Measurements from ENCODE around the gene ERCC3. TPM values are rescaled to one million over a fixed set of nuclear protein-coding genes. Genes with fewer than 3 reads are reported as not detected.

Gene ERCC3
- total and polyA plus RNA-seq, 8 donors, result 31.0 to 85.4 (median 74.5) TPM

DNA sequence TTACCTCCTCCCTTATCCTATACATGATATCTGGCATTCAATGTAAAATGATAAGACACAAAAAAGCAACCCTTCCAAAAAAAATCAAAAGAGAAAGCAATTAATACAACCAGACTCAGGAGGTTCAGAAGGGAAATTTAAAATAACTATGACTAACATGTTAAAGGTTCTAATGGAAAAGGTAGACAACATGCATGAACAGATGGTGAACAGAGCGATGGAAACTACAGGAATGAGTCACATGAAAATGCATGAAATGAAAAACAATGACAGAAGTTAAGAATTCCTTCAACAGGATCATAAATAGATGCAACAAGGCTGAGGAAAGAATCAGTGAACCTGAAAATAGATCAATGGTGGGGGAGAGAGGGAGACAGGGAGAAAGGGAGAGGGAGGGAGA lies 26.1 kb upstream of the ERCC3 start:
- H3K27ac ChIP-seq, result no peak overlapping the region
- intact Hi-C loops (cut with DNase I), result no loop called here
- no peak for DNase-seq
- no peaks in the 10 kb centered on the region for H3K9me3 ChIP-seq
- H3K4me1 ChIP-seq, result no peaks in the 10 kb centered on the region
- ATAC-seq, result no peak
- no peaks in the 10 kb centered on the region for H3K27me3 ChIP-seq
- H3K36me3 ChIP-seq, result peaks cover 0 to 98% of the 10 kb centered on the region in 2 donors
- TF ChIP-seq, protein P1, sequence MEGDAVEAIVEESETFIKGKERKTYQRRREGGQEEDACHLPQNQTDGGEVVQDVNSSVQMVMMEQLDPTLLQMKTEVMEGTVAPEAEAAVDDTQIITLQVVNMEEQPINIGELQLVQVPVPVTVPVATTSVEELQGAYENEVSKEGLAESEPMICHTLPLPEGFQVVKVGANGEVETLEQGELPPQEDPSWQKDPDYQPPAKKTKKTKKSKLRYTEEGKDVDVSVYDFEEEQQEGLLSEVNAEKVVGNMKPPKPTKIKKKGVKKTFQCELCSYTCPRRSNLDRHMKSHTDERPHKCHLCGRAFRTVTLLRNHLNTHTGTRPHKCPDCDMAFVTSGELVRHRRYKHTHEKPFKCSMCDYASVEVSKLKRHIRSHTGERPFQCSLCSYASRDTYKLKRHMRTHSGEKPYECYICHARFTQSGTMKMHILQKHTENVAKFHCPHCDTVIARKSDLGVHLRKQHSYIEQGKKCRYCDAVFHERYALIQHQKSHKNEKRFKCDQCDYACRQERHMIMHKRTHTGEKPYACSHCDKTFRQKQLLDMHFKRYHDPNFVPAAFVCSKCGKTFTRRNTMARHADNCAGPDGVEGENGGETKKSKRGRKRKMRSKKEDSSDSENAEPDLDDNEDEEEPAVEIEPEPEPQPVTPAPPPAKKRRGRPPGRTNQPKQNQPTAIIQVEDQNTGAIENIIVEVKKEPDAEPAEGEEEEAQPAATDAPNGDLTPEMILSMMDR (IDR thresholded peaks at IDR 0.05), result no peak
- H3K4me3 ChIP-seq, result no peak overlapping the region

DNA sequence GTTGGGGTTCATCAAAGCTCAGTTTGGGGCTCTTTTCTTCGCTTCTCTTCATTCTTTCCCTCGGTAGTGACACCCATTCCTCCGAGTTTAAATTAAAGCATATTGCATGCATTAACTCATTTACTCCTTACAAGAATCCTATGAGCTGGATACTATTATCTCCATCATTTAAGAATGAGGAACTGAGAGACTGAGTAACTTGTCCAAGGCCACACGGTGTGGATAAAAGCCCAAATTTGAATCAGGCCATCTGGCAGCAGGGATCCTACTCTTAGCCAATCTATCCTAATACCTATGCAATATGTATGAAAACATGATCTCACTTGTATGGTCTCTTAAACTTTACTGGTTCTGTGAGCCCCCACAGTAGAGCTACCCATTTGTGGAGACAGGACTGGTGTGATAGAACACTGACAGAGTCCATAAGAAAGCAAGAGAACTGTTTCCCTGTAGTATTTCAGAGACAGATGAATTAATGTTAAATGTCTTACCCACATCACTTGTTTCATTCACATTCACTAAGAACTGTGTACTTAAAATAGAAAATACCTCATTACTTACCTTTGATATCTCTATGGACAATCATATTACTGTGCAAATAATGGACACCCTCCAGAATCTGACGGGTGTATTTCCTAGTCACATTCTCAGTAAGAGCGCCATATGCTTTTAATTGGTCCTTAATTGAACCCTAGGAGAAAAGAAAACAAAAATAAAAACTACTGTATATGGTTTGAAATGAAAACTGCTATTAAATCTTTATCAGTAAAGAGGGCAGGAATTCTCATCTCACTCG lies 20.4 kb upstream of the ERCC3 start:
- H3K4me1 ChIP-seq, result peaks cover 0 to 3% of the 10 kb centered on the region in 2 donors
- H3K4me3 ChIP-seq, result no peak overlapping the region
- H3K36me3 ChIP-seq, result peaks cover 0 to 98% of the 10 kb centered on the region in 2 donors
- no peak for ATAC-seq
- DNase-seq, result no peak
- H3K9me3 ChIP-seq, result no peaks in the 10 kb centered on the region
- intact Hi-C loops (cut with DNase I), result no loop called here
- TF ChIP-seq, protein P1 (IDR thresholded peaks at IDR 0.05), result no peak
- H3K27ac ChIP-seq, result no peak overlapping the region
- H3K27me3 ChIP-seq, result no peaks in the 10 kb centered on the region

DNA sequence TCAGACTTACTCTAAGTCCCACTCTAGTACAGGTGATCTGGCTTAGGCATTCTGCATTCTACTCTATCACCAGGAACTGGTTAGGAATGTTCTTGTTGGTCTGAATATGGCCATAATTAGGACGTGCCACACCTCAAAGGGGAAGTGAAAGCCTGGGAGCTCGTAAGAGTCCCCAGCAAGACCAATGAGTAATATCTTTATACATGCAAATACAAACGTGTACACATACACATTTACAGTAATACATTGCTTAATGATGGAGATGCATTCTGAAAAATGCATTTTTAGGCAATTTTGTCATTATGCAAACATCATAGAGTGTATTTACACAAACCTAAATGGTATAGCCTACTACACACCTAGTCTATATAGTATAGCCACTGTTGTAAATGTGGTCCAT lies 19.5 kb upstream of the ERCC3 start:
- H3K36me3 ChIP-seq, result peaks cover 0 to 93% of the 10 kb centered on the region in 2 donors
- intact Hi-C loops (cut with DNase I), result no loop called here
- TF ChIP-seq, protein P1 (IDR thresholded peaks at IDR 0.05), result no peak
- H3K27ac ChIP-seq, result no peak overlapping the region
- H3K4me3 ChIP-seq, result no peak overlapping the region
- DNase-seq (no peak), ATAC-seq (peak; percentile 52)
- H3K9me3 ChIP-seq, result no peaks in the 10 kb centered on the region
- H3K4me1 ChIP-seq, result peaks cover 0 to 3% of the 10 kb centered on the region in 2 donors
- no peaks in the 10 kb centered on the region for H3K27me3 ChIP-seq

DNA sequence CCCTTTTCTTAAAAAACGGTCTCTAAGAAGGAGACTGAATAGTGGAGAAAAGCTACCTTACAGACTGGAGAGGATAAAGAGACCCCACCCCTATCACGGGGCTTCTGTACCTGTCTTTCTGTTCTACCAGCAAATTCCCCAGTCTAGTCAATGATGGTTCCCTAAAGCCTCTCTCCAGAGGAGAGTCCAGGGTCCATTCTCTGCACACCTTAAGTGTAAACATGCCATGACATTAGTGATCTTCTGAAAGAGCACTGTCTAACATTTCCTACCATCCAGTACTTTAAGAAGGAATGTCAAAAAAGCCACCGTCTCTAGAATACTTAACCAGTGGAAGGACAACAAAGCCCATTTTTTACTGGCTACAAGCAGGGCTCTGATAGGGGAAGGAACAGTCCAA lies 17.0 kb upstream of the ERCC3 start:
- TF ChIP-seq, protein P1 (IDR thresholded peaks at IDR 0.05), result no peak
- ATAC-seq (no peak), DNase-seq (no peak)
- no peaks in the 10 kb centered on the region for H3K27me3 ChIP-seq
- H3K27ac ChIP-seq, result no peak overlapping the region
- intact Hi-C loops (cut with DNase I), result no loop called here
- peaks cover 0 to 86% of the 10 kb centered on the region in 2 donors for H3K36me3 ChIP-seq
- peaks cover 0 to 9% of the 10 kb centered on the region in 2 donors for H3K4me1 ChIP-seq
- no peaks in the 10 kb centered on the region for H3K9me3 ChIP-seq
- H3K4me3 ChIP-seq, result no peak overlapping the region

DNA sequence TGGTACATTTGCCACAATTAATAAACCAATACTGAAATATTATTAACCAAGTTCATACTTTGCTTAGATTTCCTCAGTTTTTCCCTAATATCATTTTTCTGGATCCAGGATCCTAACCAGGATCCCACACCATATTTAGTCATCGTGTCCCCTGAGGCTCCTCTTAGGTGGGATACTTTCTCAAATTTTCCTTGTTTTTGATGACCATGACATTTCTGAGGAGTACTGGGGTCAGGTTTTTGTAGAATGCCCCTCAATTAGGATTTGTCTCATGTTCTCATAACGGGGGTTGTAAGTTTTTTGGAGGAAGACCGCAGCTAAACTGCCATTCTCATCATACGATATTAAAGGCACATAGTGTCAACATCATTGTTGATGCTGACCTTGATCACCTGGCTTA lies 15.5 kb upstream of the ERCC3 start:
- no peak overlapping the region for H3K27ac ChIP-seq
- ATAC-seq (no peak), DNase-seq (no peak)
- no peak overlapping the region for H3K4me3 ChIP-seq
- H3K36me3 ChIP-seq, result peaks cover 0 to 71% of the 10 kb centered on the region in 2 donors
- TF ChIP-seq, protein P1 (IDR thresholded peaks at IDR 0.05), result no peak
- intact Hi-C loops (cut with DNase I), result no loop called here
- H3K27me3 ChIP-seq, result no peaks in the 10 kb centered on the region
- peaks cover 0 to 13% of the 10 kb centered on the region in 2 donors for H3K4me1 ChIP-seq
- no peaks in the 10 kb centered on the region for H3K9me3 ChIP-seq

Measured in left lung (tissue), 10 donors.